ENCODE data around the gene SOSTDC1.
"Not testable (repeated sequence)": the region's sequence is repeated elsewhere in the genome, so short reads cannot be mapped to it uniquely, and the experiment has no call there.

Gene SOSTDC1

GRCh38 chr7:16463520-16463919 lies 2.0 kb downstream of the SOSTDC1 start:
- DNase-seq (ENCODE audit: low read depth) = no peak
- TF ChIP-seq, protein P1, sequence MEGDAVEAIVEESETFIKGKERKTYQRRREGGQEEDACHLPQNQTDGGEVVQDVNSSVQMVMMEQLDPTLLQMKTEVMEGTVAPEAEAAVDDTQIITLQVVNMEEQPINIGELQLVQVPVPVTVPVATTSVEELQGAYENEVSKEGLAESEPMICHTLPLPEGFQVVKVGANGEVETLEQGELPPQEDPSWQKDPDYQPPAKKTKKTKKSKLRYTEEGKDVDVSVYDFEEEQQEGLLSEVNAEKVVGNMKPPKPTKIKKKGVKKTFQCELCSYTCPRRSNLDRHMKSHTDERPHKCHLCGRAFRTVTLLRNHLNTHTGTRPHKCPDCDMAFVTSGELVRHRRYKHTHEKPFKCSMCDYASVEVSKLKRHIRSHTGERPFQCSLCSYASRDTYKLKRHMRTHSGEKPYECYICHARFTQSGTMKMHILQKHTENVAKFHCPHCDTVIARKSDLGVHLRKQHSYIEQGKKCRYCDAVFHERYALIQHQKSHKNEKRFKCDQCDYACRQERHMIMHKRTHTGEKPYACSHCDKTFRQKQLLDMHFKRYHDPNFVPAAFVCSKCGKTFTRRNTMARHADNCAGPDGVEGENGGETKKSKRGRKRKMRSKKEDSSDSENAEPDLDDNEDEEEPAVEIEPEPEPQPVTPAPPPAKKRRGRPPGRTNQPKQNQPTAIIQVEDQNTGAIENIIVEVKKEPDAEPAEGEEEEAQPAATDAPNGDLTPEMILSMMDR (IDR thresholded peaks at IDR 0.05; ENCODE audit: insufficient read depth, low read depth, low read length, missing control alignments) = no peak
- no peak overlapping the region for H3K4me3 ChIP-seq (ENCODE audit: low read depth, low read length)

DNA sequence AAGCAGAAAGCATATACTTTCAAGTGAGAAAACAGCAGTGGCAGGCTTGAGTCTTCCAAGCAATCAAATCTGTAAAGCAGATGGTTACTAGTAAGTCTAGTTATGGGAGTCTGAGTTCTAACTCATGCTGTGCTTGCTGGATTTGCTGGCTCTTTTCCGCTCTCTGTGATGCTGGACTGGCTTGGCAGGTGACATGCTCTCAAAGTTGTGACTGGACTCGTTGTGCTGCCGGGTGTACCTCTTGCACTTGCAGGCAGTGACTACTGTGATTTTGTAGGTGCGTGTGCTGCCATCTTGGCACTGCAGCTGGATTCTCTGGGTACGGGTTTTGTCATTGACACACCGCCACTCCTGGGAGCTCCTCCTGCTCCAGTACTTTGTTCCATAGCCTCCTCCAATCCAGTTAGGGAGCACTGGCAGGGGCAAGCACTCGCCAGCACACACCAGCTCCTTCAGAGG lies 3.1 kb downstream of the SOSTDC1 start:
- no peak overlapping the region for H3K4me3 ChIP-seq (ENCODE audit: low read depth, low read length)
- no peak for DNase-seq (ENCODE audit: low read depth)
- TF ChIP-seq, protein P1 (IDR thresholded peaks at IDR 0.05; ENCODE audit: insufficient read depth, low read depth, low read length, missing control alignments) = no peak

GRCh38 chr7:16460789-16461493 lies 4.6 kb downstream of the SOSTDC1 start:
- no peak for DNase-seq (ENCODE audit: low read depth)
- TF ChIP-seq, protein P1 (IDR thresholded peaks at IDR 0.05; ENCODE audit: insufficient read depth, low read depth, low read length, missing control alignments) = no peak
- no peak overlapping the region for H3K4me3 ChIP-seq (ENCODE audit: low read depth, low read length)

DNA sequence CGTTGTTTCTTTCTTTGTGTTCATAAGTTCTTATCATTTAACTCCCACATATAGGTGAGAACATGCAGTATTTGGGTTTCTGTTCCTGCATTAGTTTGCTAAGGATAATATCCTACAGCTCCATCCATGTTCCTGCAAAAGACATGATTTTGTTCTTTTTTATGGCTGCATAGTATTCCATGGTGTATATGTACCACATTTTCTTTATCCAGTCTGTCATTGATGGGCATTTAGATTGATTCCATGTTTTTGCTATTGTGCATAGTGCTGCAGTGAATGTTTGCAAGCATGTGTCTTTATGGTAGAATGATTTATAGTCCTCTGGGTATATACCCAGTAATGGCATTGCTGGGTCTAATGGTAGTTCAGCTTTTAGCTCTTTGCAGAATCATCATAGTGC lies 9.2 kb downstream of the SOSTDC1 start:
- H3K4me3 ChIP-seq (ENCODE audit: low read depth, low read length); DNase-seq (ENCODE audit: low read depth): not testable (repeated sequence)

- TF ChIP-seq, protein P1 (IDR thresholded peaks at IDR 0.05; ENCODE audit: insufficient read depth, low read depth, low read length, missing control alignments) = no peak
- DNase-seq (ENCODE audit: low read depth) = no peak
These were observed 9.9 kb downstream of the SOSTDC1 start for GRCh38 chr7:16455591-16455990.

GRCh38 chr7:16450366-16450765 lies 15.2 kb downstream of the SOSTDC1 start:
- DNase-seq (ENCODE audit: low read depth) = no peak
- TF ChIP-seq, protein P1 (IDR thresholded peaks at IDR 0.05; ENCODE audit: insufficient read depth, low read depth, low read length, missing control alignments) = no peak
- no peak overlapping the region for H3K4me3 ChIP-seq (ENCODE audit: low read depth, low read length)

More at GRCh38 chr7:16455591-16455990, 9.9 kb downstream of the SOSTDC1 start:
- no peak overlapping the region for H3K4me3 ChIP-seq (ENCODE audit: low read depth, low read length)

GRCh38 chr7:16447876-16448275 lies 17.7 kb downstream of the SOSTDC1 start:
- no peak overlapping the region for H3K4me3 ChIP-seq (ENCODE audit: low read depth, low read length)
- TF ChIP-seq, protein P1 (IDR thresholded peaks at IDR 0.05; ENCODE audit: insufficient read depth, low read depth, low read length, missing control alignments) = no peak
- no peak for DNase-seq (ENCODE audit: low read depth)
